Hepatocyte (in vitro differentiated cells): ENCODE results near the gene ZNF423. TPM values are rescaled to one million over a fixed set of nuclear protein-coding genes. Genes with fewer than 3 reads are reported as not detected.
"Not testable (repeated sequence)": the region's sequence is repeated elsewhere in the genome, so short reads cannot be mapped to it uniquely, and the experiment has no call there.

ENCODE experiments used
- DNase-seq: peaks from one replicate; pipeline ENCODE4 v3.0.0-alpha.2; 2016; ENCODE audit warnings: low spot score
- H2AFZ ChIP-seq: fragments of 200-600 bp; sonication (generic); 2 replicates; pipeline ENCODE4 v1.6.0; 2016; ENCODE audit warnings: antibody characterized with exemption, mild to moderate bottlenecking
- H3K27ac ChIP-seq: fragments of 200-600 bp; sonication (generic); 2 replicates; pipeline ENCODE4 v1.5.1; 2016; ENCODE audit warnings: mild to moderate bottlenecking
- H3K27me3 ChIP-seq: fragments of 200-600 bp; sonication (generic); 2 replicates; pipeline ENCODE4 v1.6.1; 2016
- H3K36me3 ChIP-seq: fragments of 200-600 bp; sonication (generic); replicated peaks from 2 replicates; pipeline ENCODE4 v1.5.1; 2016; ENCODE audit warnings: low read depth; ENCODE audit not compliant: insufficient read depth
- H3K4me1 ChIP-seq: fragments of 200-600 bp; sonication (generic); 2 replicates; pipeline ENCODE4 v1.5.1; 2016; ENCODE audit warnings: mild to moderate bottlenecking, moderate library complexity; ENCODE audit not compliant: insufficient read depth
- H3K4me2 ChIP-seq: fragments of 200-600 bp; sonication (generic); 2 replicates; pipeline ENCODE4 v1.6.0; 2016
- H3K4me3 ChIP-seq: fragments of 200-600 bp; sonication (generic); 2 replicates; pipeline ENCODE4 v1.5.1; 2016; ENCODE audit warnings: mild to moderate bottlenecking
- H3K79me2 ChIP-seq: fragments of 200-600 bp; sonication (generic); 2 replicates; pipeline ENCODE4 v1.6.0; 2017; ENCODE audit warnings: mild to moderate bottlenecking
- H3K9me2 ChIP-seq: fragments of 200-600 bp; sonication (generic); replicated peaks from 2 replicates; pipeline ENCODE4 v1.6.0; 2017; ENCODE audit warnings: mild to moderate bottlenecking; ENCODE audit not compliant: insufficient read depth
- H3K9me3 ChIP-seq: fragments of 200-600 bp; sonication (generic); 2 replicates; pipeline ENCODE4 v1.5.1; 2016; ENCODE audit warnings: low read depth, mild to moderate bottlenecking
- H4K20me1 ChIP-seq: fragments of 200-600 bp; sonication (generic); 2 replicates; pipeline ENCODE4 v1.6.0; 2016; ENCODE audit warnings: mild to moderate bottlenecking; ENCODE audit not compliant: insufficient read depth, poor library complexity, severe bottlenecking
- EZH2 ChIP-seq: fragments of 200-600 bp; sonication (generic); IDR thresholded peaks from 2 replicates; pipeline ENCODE4 v1.6.1; 2016; ENCODE audit warnings: antibody characterized with exemption, mild to moderate bottlenecking, borderline replicate concordance
- EZH2phosphoT487 ChIP-seq: fragments of 200-600 bp; sonication (generic); IDR thresholded peaks from one replicate; pipeline ENCODE4 v1.6.1; 2018; ENCODE audit warnings: antibody characterized with exemption, mild to moderate bottlenecking, low read depth, moderate library complexity; ENCODE audit not compliant: unreplicated experiment, severe bottlenecking
- WGBS: methylation state at CpG from one replicate; pipeline ENCODE4 v1.1.6; 2016; ENCODE audit warnings: low lambda C conversion rate; ENCODE audit errors: missing lambda C conversion rate; 5-methylcytosine and 5-hydroxymethylcytosine counted together
- polyA plus RNA-seq: library from polyadenylated mRNA; unstranded; fragments of >200 nt; fragmentation: Nextera tagmentation; extraction: Ambion mirVana; gene quantifications from 2 replicates; pipeline ENCODE4 v1.2.1, GENCODE V29; 2016
- total RNA-seq: library from RNA; depleted of rRNA; stranded (reverse); fragments of >200 nt; gene quantifications from 2 replicates; pipeline ENCODE4 v1.2.3, GENCODE V29; 2014
- TF ChIP-seq, protein P1 (sequence below): fragments of 200-600 bp; sonication (generic); IDR thresholded peaks from 2 replicates; pipeline ENCODE4 v1.5.1; 2016; ENCODE audit warnings: antibody characterized with exemption, mild to moderate bottlenecking; ENCODE audit not compliant: poor library complexity

Gene ZNF423
- total and polyA plus RNA-seq, 2 experiments from 2014 or later = 9.6 to 11.8 TPM

DNA sequence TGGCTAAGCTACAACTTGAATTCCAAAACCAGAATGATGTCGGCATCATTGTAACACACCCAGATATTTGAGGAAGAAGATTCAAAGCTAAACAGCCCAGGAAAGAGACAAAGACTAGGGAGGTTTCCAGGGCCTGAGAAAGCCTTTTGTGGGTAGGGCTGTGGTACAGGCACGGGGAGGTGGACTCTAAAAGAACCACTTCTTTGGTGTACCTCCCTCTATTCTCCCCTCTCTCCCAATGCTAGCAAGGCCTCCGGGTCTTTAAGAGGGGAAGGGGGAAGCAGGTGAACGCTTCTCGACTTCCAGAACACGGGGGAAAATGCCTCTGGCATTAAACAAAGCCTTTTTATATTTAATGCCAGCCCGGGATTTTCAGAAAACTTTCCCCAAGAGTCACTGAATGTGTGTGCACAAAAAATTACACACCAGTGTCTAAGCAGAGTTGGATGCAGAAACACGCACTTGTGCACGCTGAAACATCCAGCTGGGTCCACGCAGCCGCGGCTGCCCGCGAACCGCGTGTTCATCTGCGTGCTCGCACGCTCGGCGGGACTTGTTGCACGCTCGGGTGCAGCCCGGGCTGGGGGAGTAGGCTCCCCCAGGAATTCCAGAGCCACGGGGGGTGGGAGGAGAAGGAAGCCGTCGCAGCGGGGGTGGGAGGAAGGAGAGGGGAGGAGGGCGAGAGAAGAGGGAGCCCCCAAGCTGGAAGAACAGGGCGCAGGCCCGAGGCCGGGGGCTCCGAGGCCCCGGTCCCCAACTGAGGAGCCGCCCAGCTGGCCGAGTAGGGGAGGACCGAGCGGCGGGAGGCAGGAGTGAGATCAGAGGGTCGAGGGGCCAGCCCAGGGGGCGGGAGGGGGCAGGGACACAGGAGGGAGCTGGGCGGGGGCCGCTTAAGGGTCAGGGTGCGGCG is 20.1 kb upstream of the ZNF423 start:
- peak overlapping the region; percentile 86 for H3K4me2 ChIP-seq
- TF ChIP-seq, protein P1, sequence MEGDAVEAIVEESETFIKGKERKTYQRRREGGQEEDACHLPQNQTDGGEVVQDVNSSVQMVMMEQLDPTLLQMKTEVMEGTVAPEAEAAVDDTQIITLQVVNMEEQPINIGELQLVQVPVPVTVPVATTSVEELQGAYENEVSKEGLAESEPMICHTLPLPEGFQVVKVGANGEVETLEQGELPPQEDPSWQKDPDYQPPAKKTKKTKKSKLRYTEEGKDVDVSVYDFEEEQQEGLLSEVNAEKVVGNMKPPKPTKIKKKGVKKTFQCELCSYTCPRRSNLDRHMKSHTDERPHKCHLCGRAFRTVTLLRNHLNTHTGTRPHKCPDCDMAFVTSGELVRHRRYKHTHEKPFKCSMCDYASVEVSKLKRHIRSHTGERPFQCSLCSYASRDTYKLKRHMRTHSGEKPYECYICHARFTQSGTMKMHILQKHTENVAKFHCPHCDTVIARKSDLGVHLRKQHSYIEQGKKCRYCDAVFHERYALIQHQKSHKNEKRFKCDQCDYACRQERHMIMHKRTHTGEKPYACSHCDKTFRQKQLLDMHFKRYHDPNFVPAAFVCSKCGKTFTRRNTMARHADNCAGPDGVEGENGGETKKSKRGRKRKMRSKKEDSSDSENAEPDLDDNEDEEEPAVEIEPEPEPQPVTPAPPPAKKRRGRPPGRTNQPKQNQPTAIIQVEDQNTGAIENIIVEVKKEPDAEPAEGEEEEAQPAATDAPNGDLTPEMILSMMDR = no peak
- TF ChIP-seq EZH2 (no peak), EZH2phosphoT487 (no peak)
- H3K36me3 ChIP-seq = no peaks in the 10 kb centered on the region
- no peaks in the 10 kb centered on the region for H3K27me3 ChIP-seq
- DNase-seq = peak; percentile 38
- H3K9me3 ChIP-seq = no peaks in the 10 kb centered on the region
- 25% methylated on average over 24 of the region's 45 CpGs for WGBS
- peak overlapping the region; percentile 63 for H3K27ac ChIP-seq
- peak overlapping the region; percentile 93 for H2AFZ ChIP-seq
- H4K20me1 ChIP-seq = no peaks in the 10 kb centered on the region
- no peaks in the 10 kb centered on the region for H3K79me2 ChIP-seq
- H3K4me1 ChIP-seq = peaks cover 9% of the 10 kb centered on the region
- H3K4me3 ChIP-seq = peak overlapping the region; percentile 1
- no peaks in the 10 kb centered on the region for H3K9me2 ChIP-seq

DNA sequence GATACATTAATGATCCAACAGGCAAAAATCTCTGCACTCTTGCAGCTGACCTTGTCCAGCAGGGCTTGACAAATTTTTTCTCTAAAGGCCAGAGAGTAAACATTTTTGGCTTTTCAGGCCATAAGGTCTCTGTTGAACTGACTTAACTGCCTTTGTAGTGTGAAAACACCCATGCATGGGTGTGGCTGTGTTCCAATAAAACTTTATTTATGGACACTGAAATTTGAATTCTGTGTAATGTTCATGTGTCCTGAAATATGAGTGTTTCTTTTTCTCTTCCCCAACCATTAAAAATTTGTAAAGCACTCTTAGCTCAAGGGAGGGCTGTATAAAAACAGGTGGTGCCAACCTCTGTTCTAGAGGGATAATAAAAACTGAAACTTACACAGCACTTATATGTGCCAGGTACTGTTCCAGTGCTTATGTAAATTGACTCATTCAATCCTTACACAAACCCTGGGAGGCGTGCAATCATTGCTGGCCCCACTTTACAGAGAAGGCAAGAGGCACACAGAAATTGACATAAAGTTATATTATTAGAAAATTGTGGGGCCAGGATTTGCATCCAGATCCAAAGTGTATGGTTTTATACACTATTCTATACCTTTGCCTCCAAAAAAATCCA is 18.8 kb upstream of the ZNF423 start:
- Histone ChIP-seq H3K9me2 (no peaks in the 10 kb centered on the region), H3K4me2 (no peak overlapping the region), H3K36me3 (no peaks in the 10 kb centered on the region), H3K9me3 (no peaks in the 10 kb centered on the region), H3K27me3 (no peaks in the 10 kb centered on the region), H3K4me3 (no peak overlapping the region), H4K20me1 (no peaks in the 10 kb centered on the region), H3K79me2 (no peaks in the 10 kb centered on the region), H2AFZ (no peak overlapping the region), H3K4me1 (peaks cover 9% of the 10 kb centered on the region), H3K27ac (no peak overlapping the region)
- no peak for DNase-seq
- WGBS = 88% methylated on average over 1 of the region's 1 CpG
- TF ChIP-seq EZH2 (no peak), EZH2phosphoT487 (no peak)
- TF ChIP-seq, protein P1 = no peak

- not testable (repeated sequence) for H3K36me3 ChIP-seq, H3K27me3 ChIP-seq, H2AFZ ChIP-seq, H3K79me2 ChIP-seq, H3K4me3 ChIP-seq, H3K9me2 ChIP-seq, DNase-seq, H3K4me2 ChIP-seq, H3K27ac ChIP-seq, H4K20me1 ChIP-seq, H3K9me3 ChIP-seq
- peaks cover 10% of the 10 kb centered on the region for H3K4me1 ChIP-seq
- WGBS = 94% methylated on average over 5 of the region's 5 CpGs
Observed at GRCh38 chr16:49871824-49872223, 15.9 kb upstream of the ZNF423 start.

DNA sequence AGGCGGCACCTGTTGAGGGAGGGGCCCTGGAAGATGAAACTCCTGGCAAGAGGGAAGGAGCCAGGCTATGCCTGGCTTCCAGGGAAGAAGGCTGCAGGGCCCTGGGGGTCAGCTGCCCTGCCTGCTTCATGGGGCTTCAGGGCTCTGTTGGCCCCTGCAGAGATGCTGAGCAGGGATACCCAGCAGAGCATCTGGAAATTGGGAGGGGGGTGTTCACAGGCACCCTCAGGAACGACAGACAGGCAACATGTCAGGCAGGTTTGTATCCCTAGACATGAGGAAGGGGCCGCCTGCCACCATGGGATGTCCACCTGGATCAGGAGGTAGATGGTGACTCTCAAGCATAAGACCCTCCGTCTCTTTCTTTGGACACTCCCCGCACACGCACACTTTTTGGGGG is 13.8 kb upstream of the ZNF423 start:
- no peaks in the 10 kb centered on the region for H3K27me3 ChIP-seq
- H3K27ac ChIP-seq = no peak overlapping the region
- no peaks in the 10 kb centered on the region for H3K9me3 ChIP-seq
- WGBS = 86% methylated on average over 6 of the region's 6 CpGs
- H3K4me1 ChIP-seq = peaks cover 10% of the 10 kb centered on the region
- TF ChIP-seq, protein P1 = no peak
- TF ChIP-seq EZH2phosphoT487 (no peak), EZH2 (no peak)
- no peak overlapping the region for H3K4me3 ChIP-seq
- DNase-seq = no peak
- no peaks in the 10 kb centered on the region for H3K9me2 ChIP-seq
- H3K36me3 ChIP-seq = no peaks in the 10 kb centered on the region
- H3K4me2 ChIP-seq = no peak overlapping the region
- no peaks in the 10 kb centered on the region for H4K20me1 ChIP-seq
- H3K79me2 ChIP-seq = no peaks in the 10 kb centered on the region
- no peak overlapping the region for H2AFZ ChIP-seq
